WERI-Rb-1 (cell line): ENCODE measurements around the gene DUOXA2.
A peak's percentile ranks its signal among the peaks of the same experiment; 100 is the strongest.

Source experiments
- DNase-seq: peaks from one replicate; pipeline ENCODE4 v3.0.0-alpha.2; 2020
- H3K27ac ChIP-seq: fragments of 250-450 bp; sonication (Bioruptor Pico); 2 replicates; pipeline ENCODE4 v1.5.1; 2020; ENCODE audit warnings: mild to moderate bottlenecking, moderate library complexity
- H3K27me3 ChIP-seq: fragments of 250-450 bp; sonication (Bioruptor Pico); 2 replicates; pipeline ENCODE4 v1.5.1; 2021; ENCODE audit warnings: mild to moderate bottlenecking, low read depth, moderate library complexity; ENCODE audit not compliant: insufficient read depth, severe bottlenecking
- H3K36me3 ChIP-seq: fragments of 250-450 bp; sonication (Bioruptor Pico); 2 replicates; pipeline ENCODE4 v1.5.1; 2020; ENCODE audit warnings: mild to moderate bottlenecking, moderate library complexity
- H3K4me3 ChIP-seq: 2 replicates; pipeline ENCODE4 v1.5.1; 2011; ENCODE audit warnings: low read depth, mild to moderate bottlenecking, control low read depth, low read length
- H3K9me3 ChIP-seq: fragments of 250-450 bp; sonication (Bioruptor Pico); 2 replicates; pipeline ENCODE4 v1.5.1; 2021; ENCODE audit warnings: mild to moderate bottlenecking, moderate library complexity; ENCODE audit not compliant: severe bottlenecking
- TF ChIP-seq, protein P1 (sequence below): IDR thresholded peaks from 2 replicates; pipeline ENCODE4 v1.5.1; 2011; ENCODE audit warnings: low read depth, mild to moderate bottlenecking, control low read depth, inconsistent platforms, low read length

The DUOXA2 gene

DNA sequence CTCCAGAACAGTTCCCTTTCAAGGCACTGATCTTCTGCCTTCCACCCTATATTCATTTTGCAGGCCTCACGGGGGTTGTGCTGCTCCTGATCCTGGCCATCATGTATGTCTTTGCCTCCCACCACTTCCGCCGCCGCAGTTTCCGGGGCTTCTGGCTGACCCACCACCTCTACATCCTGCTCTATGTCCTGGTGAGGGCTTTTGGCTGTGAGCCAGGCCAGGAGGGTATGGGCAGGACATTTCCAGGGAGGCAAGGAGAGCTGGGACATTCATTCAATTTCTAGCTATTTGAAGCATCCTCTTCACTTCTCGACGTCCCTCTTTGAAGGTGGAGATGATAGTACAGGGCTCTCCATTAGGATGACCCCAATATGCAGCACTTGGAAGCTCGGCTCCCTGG, 41.6 kb downstream of the DUOXA2 start:
- TF ChIP-seq, protein P1, sequence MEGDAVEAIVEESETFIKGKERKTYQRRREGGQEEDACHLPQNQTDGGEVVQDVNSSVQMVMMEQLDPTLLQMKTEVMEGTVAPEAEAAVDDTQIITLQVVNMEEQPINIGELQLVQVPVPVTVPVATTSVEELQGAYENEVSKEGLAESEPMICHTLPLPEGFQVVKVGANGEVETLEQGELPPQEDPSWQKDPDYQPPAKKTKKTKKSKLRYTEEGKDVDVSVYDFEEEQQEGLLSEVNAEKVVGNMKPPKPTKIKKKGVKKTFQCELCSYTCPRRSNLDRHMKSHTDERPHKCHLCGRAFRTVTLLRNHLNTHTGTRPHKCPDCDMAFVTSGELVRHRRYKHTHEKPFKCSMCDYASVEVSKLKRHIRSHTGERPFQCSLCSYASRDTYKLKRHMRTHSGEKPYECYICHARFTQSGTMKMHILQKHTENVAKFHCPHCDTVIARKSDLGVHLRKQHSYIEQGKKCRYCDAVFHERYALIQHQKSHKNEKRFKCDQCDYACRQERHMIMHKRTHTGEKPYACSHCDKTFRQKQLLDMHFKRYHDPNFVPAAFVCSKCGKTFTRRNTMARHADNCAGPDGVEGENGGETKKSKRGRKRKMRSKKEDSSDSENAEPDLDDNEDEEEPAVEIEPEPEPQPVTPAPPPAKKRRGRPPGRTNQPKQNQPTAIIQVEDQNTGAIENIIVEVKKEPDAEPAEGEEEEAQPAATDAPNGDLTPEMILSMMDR: no peak
- Histone ChIP-seq H3K9me3 (no peaks in the 10 kb centered on the region), H3K36me3 (no peaks in the 10 kb centered on the region), H3K4me3 (no peak overlapping the region), H3K27ac (no peak overlapping the region), H3K27me3 (no peaks in the 10 kb centered on the region)
- no peak for DNase-seq

DNA sequence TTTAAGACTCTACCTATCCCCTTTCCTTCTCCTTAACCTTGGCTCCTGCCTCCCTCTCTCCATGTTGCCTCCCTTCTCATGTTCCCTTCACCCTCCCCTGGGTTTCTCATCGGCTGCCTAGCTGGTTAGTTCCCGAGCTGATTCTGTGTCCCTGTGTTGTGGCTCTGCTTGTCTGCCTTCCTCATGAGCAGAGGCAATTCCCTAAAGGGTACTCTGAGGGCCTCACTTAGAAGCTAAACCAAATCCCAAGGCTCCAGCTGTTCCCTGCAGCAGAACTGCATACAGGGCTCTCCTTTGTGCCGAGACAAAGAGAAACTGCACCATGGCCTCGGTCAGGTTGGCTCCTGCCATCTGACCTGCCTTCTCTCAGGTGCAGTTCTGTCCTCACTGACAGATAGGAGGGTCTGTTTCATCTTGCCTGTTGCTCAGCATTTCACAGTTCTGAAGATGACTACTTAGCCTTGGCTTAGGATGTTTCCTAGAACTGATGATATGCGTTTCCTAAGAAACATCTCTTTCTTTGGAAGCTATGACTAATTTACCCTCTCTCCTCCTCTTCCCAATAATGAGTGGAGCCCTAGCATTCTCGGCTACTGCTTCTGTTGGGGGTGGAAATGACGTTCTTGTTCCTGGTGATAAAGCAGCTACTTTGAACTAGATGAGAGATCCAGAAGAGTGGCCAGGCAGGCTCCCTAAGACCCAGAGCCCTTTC, 42.8 kb downstream of the DUOXA2 start:
- Histone ChIP-seq H3K4me3 (no peak overlapping the region), H3K27me3 (no peaks in the 10 kb centered on the region), H3K36me3 (no peaks in the 10 kb centered on the region), H3K9me3 (no peaks in the 10 kb centered on the region), H3K27ac (no peak overlapping the region)
- DNase-seq: no peak
- TF ChIP-seq, protein P1: no peak

DNA sequence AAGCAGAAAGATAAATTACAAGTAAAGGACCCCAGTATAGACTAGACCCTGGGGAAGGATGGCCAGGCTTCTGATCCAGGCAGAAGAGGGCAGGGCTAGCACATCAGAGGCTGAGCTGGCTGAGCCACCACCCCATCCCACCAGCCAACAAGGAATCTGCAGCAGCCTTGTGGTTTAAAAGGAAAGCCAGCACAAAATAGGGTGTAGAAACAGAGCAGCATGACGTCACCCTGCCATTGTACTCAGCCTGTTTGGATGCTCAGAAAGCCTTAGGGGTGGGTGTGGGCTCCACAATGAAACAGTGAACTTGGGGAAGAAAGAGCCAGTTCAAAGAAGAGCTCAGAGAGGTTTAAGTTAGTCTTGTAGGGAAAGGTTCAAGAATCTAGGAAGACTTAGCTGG, 43.8 kb downstream of the DUOXA2 start:
- TF ChIP-seq, protein P1: no peak
- Histone ChIP-seq H3K4me3 (no peak overlapping the region), H3K9me3 (no peaks in the 10 kb centered on the region), H3K27ac (no peak overlapping the region), H3K36me3 (no peaks in the 10 kb centered on the region), H3K27me3 (no peaks in the 10 kb centered on the region)
- DNase-seq: no peak

DNA sequence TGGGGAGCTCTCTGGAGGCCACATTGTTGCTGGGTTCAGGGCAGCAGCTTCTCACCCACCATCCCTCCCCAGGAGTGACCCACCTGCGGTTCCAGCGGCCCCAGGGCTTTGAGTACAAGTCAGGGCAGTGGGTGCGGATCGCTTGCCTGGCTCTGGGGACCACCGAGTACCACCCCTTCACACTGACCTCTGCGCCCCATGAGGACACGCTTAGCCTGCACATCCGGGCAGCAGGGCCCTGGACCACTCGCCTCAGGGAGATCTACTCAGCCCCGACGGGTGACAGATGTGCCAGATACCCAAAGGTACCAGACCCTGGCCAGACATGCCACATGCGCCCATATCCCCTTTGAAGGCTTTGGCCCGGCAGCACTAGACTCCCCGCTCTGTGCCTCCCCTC, 47.5 kb downstream of the DUOXA2 start:
- H3K36me3 ChIP-seq: no peaks in the 10 kb centered on the region
- no peak overlapping the region for H3K4me3 ChIP-seq
- H3K9me3 ChIP-seq: no peaks in the 10 kb centered on the region
- no peak overlapping the region for H3K27ac ChIP-seq
- no peaks in the 10 kb centered on the region for H3K27me3 ChIP-seq
- TF ChIP-seq, protein P1: no peak
- DNase-seq: no peak

DNA sequence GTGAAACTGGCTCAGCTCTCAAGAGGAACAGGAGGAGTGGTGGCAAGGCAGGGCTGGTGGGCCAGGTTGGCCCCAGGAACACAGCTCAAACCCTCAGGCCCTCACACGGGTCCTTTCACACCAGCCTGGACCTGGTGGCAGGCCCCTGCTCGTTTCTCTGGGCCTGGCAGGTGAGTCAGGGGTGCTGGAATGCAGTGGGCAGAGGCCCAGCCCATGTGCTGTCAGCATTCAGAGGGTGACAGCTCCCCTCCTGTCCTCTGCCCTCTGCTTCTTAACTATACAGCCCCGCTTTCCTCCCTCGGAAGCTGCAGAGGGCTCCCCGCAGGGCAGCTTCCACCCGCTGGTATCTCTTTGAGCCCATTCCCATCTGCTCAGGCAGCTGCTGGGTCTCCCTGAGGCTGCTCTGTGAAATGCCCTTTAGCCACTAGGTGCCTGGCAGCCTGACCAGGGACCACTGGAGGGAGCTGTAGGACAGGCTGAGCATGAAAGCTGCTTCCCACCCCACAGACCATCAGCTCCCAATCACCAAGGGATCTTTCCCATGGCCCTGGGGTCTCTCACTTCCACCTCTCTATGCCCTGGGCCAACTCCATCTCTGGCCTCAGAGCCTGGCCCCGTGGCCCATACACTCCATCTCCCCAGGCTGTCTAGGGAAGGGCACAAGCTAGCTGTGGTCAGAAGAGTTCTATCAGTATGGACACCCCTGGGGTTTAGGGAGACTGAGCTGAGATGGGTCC, 48.8 kb downstream of the DUOXA2 start:
- TF ChIP-seq, protein P1: peak; percentile 97
- DNase-seq: peak; percentile 94
- H3K27ac ChIP-seq: peak overlapping the region; percentile 35; the same call in 1 of the 2 replicates
- peaks cover 4% of the 10 kb centered on the region for H3K36me3 ChIP-seq
- H3K9me3 ChIP-seq: no peaks in the 10 kb centered on the region
- no peaks in the 10 kb centered on the region for H3K27me3 ChIP-seq
- no peak overlapping the region for H3K4me3 ChIP-seq
